Mesendoderm (in vitro differentiated cells): ENCODE measurements around the gene IFT80.
A peak's percentile ranks its signal among the peaks of the same experiment; 100 is the strongest.

ENCODE experiments used
- DNase-seq: peaks from one replicate; pipeline ENCODE4 v3.0.0; 2013
- H2AK5ac ChIP-seq: 2 replicates; pipeline ENCODE4 v1.6.1; 2013; ENCODE audit warnings: low read length, inconsistent platforms
- H2BK120ac ChIP-seq: 2 replicates; pipeline ENCODE4 v1.6.1; 2013; ENCODE audit warnings: low read depth, mild to moderate bottlenecking, low read length, moderate library complexity, mixed read lengths
- H2BK15ac ChIP-seq: replicated peaks from 2 replicates; pipeline ENCODE4 v1.6.1; 2013; ENCODE audit warnings: low read depth, mild to moderate bottlenecking, moderate library complexity
- H2BK5ac ChIP-seq: 2 replicates; pipeline ENCODE4 v1.6.1; 2013; ENCODE audit warnings: low read length, inconsistent platforms
- H3K18ac ChIP-seq: 2 replicates; pipeline ENCODE4 v1.6.1; 2013; ENCODE audit warnings: mild to moderate bottlenecking, low read length, mixed read lengths
- H3K23ac ChIP-seq: one replicate; pipeline ENCODE4 v1.6.1; 2013; ENCODE audit warnings: low read length
- H3K27ac ChIP-seq: 2 replicates; pipeline ENCODE4 v1.5.1; 2013; ENCODE audit warnings: low read depth, mild to moderate bottlenecking, inconsistent platforms, low read length, moderate library complexity
- H3K27me3 ChIP-seq: 2 replicates; pipeline ENCODE4 v1.6.1; 2013; ENCODE audit warnings: low read length, control low read depth, mild to moderate bottlenecking, inconsistent platforms; ENCODE audit not compliant: insufficient read depth, poor library complexity
- H3K36me3 ChIP-seq: 2 replicates; pipeline ENCODE4 v1.6.1; 2013; ENCODE audit warnings: low read length, inconsistent platforms; ENCODE audit not compliant: control insufficient read depth, insufficient read depth
- H3K4ac ChIP-seq: one replicate; pipeline ENCODE4 v1.6.1; 2013; ENCODE audit warnings: low read depth, mild to moderate bottlenecking, low read length, moderate library complexity
- H3K4me1 ChIP-seq: 2 replicates; pipeline ENCODE4 v1.6.1; 2013; ENCODE audit warnings: low read depth, low read length, inconsistent platforms; ENCODE audit not compliant: control insufficient read depth
- H3K4me2 ChIP-seq: 2 replicates; pipeline ENCODE4 v1.6.1; 2013; ENCODE audit warnings: low read length
- H3K4me3 ChIP-seq: 2 replicates; pipeline ENCODE4 v1.5.1; 2013; ENCODE audit warnings: mild to moderate bottlenecking, low read length
- H3K56ac ChIP-seq: one replicate; pipeline ENCODE4 v1.6.1; 2013; ENCODE audit warnings: low read length
- H3K79me1 ChIP-seq: 2 replicates; pipeline ENCODE4 v1.6.1; 2013; ENCODE audit warnings: low read length, inconsistent platforms
- H3K79me2 ChIP-seq: 2 replicates; pipeline ENCODE4 v1.6.1; 2013; ENCODE audit warnings: mild to moderate bottlenecking, low read length; ENCODE audit not compliant: control insufficient read depth, insufficient read depth
- H3K9ac ChIP-seq: 2 replicates; pipeline ENCODE4 v1.6.1; 2013; ENCODE audit warnings: low read length, inconsistent platforms
- H4K5ac ChIP-seq: one replicate; pipeline ENCODE4 v1.6.1; 2013; ENCODE audit warnings: low read length
- H4K8ac ChIP-seq: one replicate; pipeline ENCODE4 v1.6.1; 2013; ENCODE audit warnings: low read depth, mild to moderate bottlenecking, control low read depth, low read length, moderate library complexity
- WGBS: extraction: QIAGEN DNeasy Blood & Tissue Kit; methylation state at CpG from one replicate; pipeline ENCODE4 v1.1.7; 2013; ENCODE audit warnings: low lambda C conversion rate, missing lambda C conversion rate; ENCODE audit not compliant: insufficient coverage; ENCODE audit errors: extremely low coverage; 5-methylcytosine and 5-hydroxymethylcytosine counted together

The IFT80 gene

GRCh38 chr3:160225176-160226025, 173.6 kb downstream of the IFT80 start, which contains the start of gene C3orf80:
Gene C3orf80, plus strand, starts transcription at chr3:160225422. Its CDS starts 214 bp downstream, at chr3:160225636.
- Histone ChIP-seq H3K4me2 (peak within 1 kb of the TSS; percentile 83), H3K4me1 (peaks cover 4% of the 10 kb centered on the region), H4K5ac (no peak within 1 kb of the TSS), H3K9ac (peak within 1 kb of the TSS; percentile 37), H2BK5ac (no peak within 1 kb of the TSS), H2BK120ac (no peak within 1 kb of the TSS), H3K56ac (peak within 1 kb of the TSS; percentile 67), H3K27me3 (peaks cover 5% of the 10 kb centered on the region), H3K18ac (no peak within 1 kb of the TSS), H3K4me3 (peak within 1 kb of the TSS; percentile 29), H3K23ac (no peak within 1 kb of the TSS), H3K4ac (no peak within 1 kb of the TSS), H4K8ac (no peak within 1 kb of the TSS), H3K79me2 (no peaks in the 10 kb centered on the region), H2AK5ac (no peak within 1 kb of the TSS), H3K36me3 (no peaks in the 10 kb centered on the region), H3K79me1 (no peaks in the 10 kb centered on the region), H3K27ac (no peak within 1 kb of the TSS), H2BK15ac (no peak within 1 kb of the TSS)
- DNase-seq = peak; percentile 85
- no CpG with 5 or more reads among the region's 104 CpGs for WGBS

GRCh38 chr3:160224811-160225175, 174.2 kb downstream of the IFT80 start:
- Histone ChIP-seq H3K79me1 (no peaks in the 10 kb centered on the region), H2BK15ac (no peak overlapping the region), H3K4me1 (peaks cover 4% of the 10 kb centered on the region), H3K9ac (peak overlapping the region; percentile 37), H3K27me3 (peaks cover 5% of the 10 kb centered on the region), H3K36me3 (no peaks in the 10 kb centered on the region), H4K5ac (no peak overlapping the region), H2AK5ac (no peak overlapping the region), H3K56ac (peak overlapping the region; percentile 44), H3K4me3 (peak overlapping the region; percentile 9), H2BK5ac (no peak overlapping the region), H3K4ac (no peak overlapping the region), H3K4me2 (peak overlapping the region; percentile 83), H4K8ac (no peak overlapping the region), H3K27ac (no peak overlapping the region), H3K79me2 (no peaks in the 10 kb centered on the region), H3K18ac (no peak overlapping the region), H2BK120ac (no peak overlapping the region), H3K23ac (no peak overlapping the region)
- no peak for DNase-seq
- WGBS = no CpG with 5 or more reads among the region's 16 CpGs

GRCh38 chr3:160224256-160224655, 174.8 kb downstream of the IFT80 start:
- H3K27ac ChIP-seq = no peak overlapping the region
- H3K4me1 ChIP-seq = peaks cover 4% of the 10 kb centered on the region
- H2BK5ac ChIP-seq = no peak overlapping the region
- peak overlapping the region; percentile 5 for H3K9ac ChIP-seq
- no peaks in the 10 kb centered on the region for H3K79me2 ChIP-seq
- H3K4me3 ChIP-seq = no peak overlapping the region
- no peak overlapping the region for H3K18ac ChIP-seq
- H3K56ac ChIP-seq = peak overlapping the region; percentile 44
- H2AK5ac ChIP-seq = no peak overlapping the region
- no peak overlapping the region for H3K23ac ChIP-seq
- no peaks in the 10 kb centered on the region for H3K36me3 ChIP-seq
- no peak overlapping the region for H3K4ac ChIP-seq
- peak; percentile 49 for DNase-seq
- no CpG with 5 or more reads among the region's 12 CpGs for WGBS
- no peaks in the 10 kb centered on the region for H3K79me1 ChIP-seq
- H3K4me2 ChIP-seq = peak overlapping the region; percentile 83
- H4K5ac ChIP-seq = no peak overlapping the region
- no peak overlapping the region for H4K8ac ChIP-seq
- no peak overlapping the region for H2BK120ac ChIP-seq
- peaks cover 5% of the 10 kb centered on the region for H3K27me3 ChIP-seq
- H2BK15ac ChIP-seq = no peak overlapping the region

GRCh38 chr3:160221019-160221418, 178.0 kb downstream of the IFT80 start:
- H3K36me3 ChIP-seq = no peaks in the 10 kb centered on the region
- H2BK15ac ChIP-seq = no peak overlapping the region
- no peaks in the 10 kb centered on the region for H3K79me2 ChIP-seq
- no peak overlapping the region for H2AK5ac ChIP-seq
- H3K23ac ChIP-seq = no peak overlapping the region
- H3K4me2 ChIP-seq = no peak overlapping the region
- no peak overlapping the region for H2BK120ac ChIP-seq
- H2BK5ac ChIP-seq = no peak overlapping the region
- H3K4me3 ChIP-seq = no peak overlapping the region
- no peaks in the 10 kb centered on the region for H3K27me3 ChIP-seq
- H3K56ac ChIP-seq = no peak overlapping the region
- H3K18ac ChIP-seq = no peak overlapping the region
- H3K79me1 ChIP-seq = no peaks in the 10 kb centered on the region
- H4K5ac ChIP-seq = no peak overlapping the region
- WGBS = no CpG with 5 or more reads among the region's 2 CpGs
- no peak overlapping the region for H3K4ac ChIP-seq
- no peak for DNase-seq
- H3K27ac ChIP-seq = no peak overlapping the region
- no peak overlapping the region for H4K8ac ChIP-seq
- no peak overlapping the region for H3K9ac ChIP-seq
- peaks cover 6% of the 10 kb centered on the region for H3K4me1 ChIP-seq

- H4K5ac ChIP-seq = no peak overlapping the region
- no peak overlapping the region for H3K56ac ChIP-seq
- no peaks in the 10 kb centered on the region for H3K27me3 ChIP-seq
- H2BK120ac ChIP-seq = no peak overlapping the region
- H3K9ac ChIP-seq = no peak overlapping the region
- H2BK15ac ChIP-seq = no peak overlapping the region
- WGBS = no CpG with 5 or more reads among the region's 2 CpGs
- H3K27ac ChIP-seq = no peak overlapping the region
- no peak for DNase-seq
- H3K18ac ChIP-seq = no peak overlapping the region
- no peak overlapping the region for H3K23ac ChIP-seq
- no peak overlapping the region for H3K4ac ChIP-seq
- H2AK5ac ChIP-seq = no peak overlapping the region
- H3K4me2 ChIP-seq = no peak overlapping the region
- H3K79me1 ChIP-seq = no peaks in the 10 kb centered on the region
- H3K79me2 ChIP-seq = no peaks in the 10 kb centered on the region
- H4K8ac ChIP-seq = no peak overlapping the region
- no peaks in the 10 kb centered on the region for H3K36me3 ChIP-seq
- peaks cover 6% of the 10 kb centered on the region for H3K4me1 ChIP-seq
- H2BK5ac ChIP-seq = no peak overlapping the region
- no peak overlapping the region for H3K4me3 ChIP-seq
Measured at GRCh38 chr3:160220038-160220437, 179.0 kb downstream of the IFT80 start.
